ENCODE measurements around the gene G2E3. TPM values are rescaled to one million over a fixed set of nuclear protein-coding genes. Genes with fewer than 3 reads are reported as not detected.
A peak's percentile ranks its signal among the peaks of the same experiment; 100 is the strongest.

The G2E3 gene
- total RNA-seq, 2 experiments from 2014 or later: 37.8 to 37.9 TPM

DNA sequence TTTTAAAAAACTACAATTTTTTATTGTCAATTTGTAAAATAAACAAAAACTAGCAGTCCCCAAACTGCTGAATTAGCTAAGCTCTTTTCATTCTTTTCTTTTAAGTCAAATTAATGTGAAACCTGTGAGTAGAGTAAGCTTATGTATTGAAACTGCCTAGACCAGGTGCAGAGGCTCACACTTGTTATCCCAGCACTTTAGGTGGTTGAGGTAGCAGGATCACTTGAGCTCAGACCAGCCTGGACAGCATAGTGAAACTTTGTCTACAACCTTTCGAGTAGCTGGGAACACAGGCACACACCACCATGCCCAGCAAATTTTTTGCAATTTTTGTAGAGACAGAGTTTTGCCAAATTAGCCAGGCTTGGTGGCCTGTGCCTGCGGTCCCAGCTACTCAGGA lies 89.5 kb downstream of the G2E3 start:
- CTCF ChIA-PET: interaction anchor here (0.9 kb wide), 1 partner anchor 9 kb away, joined by 6 read pairs; no protein-coding TSS in a partner anchor
- POLR2A ChIA-PET: interaction anchor here (1.1 kb wide), 1 partner anchor 26 kb away, joined by 3 read pairs; the partner anchor contains the start of gene SCFD1
- Mint-ChIP-seq H3K27me3 (no peaks in the 10 kb centered on the region), H3K4me3 (no peak overlapping the region), H3K36me3 (ENCODE audit: low read depth) (peaks cover 52% of the 10 kb centered on the region), H3K27ac (no peak overlapping the region), H3K9me3 (no peaks in the 10 kb centered on the region), H3K4me1 (no peaks in the 10 kb centered on the region)
- no peak for DNase-seq

- Mint-ChIP-seq H3K27ac (no peak overlapping the region), H3K9me3 (no peaks in the 10 kb centered on the region), H3K36me3 (ENCODE audit: low read depth) (peaks cover 26% of the 10 kb centered on the region), H3K4me1 (no peaks in the 10 kb centered on the region), H3K27me3 (no peaks in the 10 kb centered on the region), H3K4me3 (no peak overlapping the region)
- ChIA-PET CTCF (no interaction called here), POLR2A (no interaction called here)
- DNase-seq: no peak
These were observed 93.0 kb downstream of the G2E3 start for GRCh38 chr14:30651937-30652336.

GRCh38 chr14:30655124-30655523 lies 96.2 kb downstream of the G2E3 start:
- Mint-ChIP-seq H3K9me3 (no peaks in the 10 kb centered on the region), H3K4me3 (no peak overlapping the region), H3K4me1 (no peaks in the 10 kb centered on the region), H3K27me3 (no peaks in the 10 kb centered on the region), H3K27ac (no peak overlapping the region), H3K36me3 (ENCODE audit: low read depth) (peaks cover 24% of the 10 kb centered on the region)
- no peak for DNase-seq
- POLR2A ChIA-PET: interaction anchor here (0.9 to 1.0 kb wide), 2 partner anchors 33 to 371 kb away, joined by 3 to 5 read pairs; partner anchors contain the start of genes SCFD1 and STRN3
- CTCF ChIA-PET: interaction anchor here (0.6 to 2.1 kb wide), 2 partner anchors 33 to 1375 kb away, joined by 3 to 6 read pairs; partner anchors contain the start of gene SCFD1

- no peaks in the 10 kb centered on the region for H3K4me1 Mint-ChIP-seq
- no peak for DNase-seq
- H3K27me3 Mint-ChIP-seq: no peaks in the 10 kb centered on the region
- no peaks in the 10 kb centered on the region for H3K9me3 Mint-ChIP-seq
- no peak overlapping the region for H3K4me3 Mint-ChIP-seq
- ChIA-PET CTCF (interaction anchor here (2.1 kb wide), 1 partner anchor 33 kb away, joined by 6 read pairs; the partner anchor contains the start of gene SCFD1), POLR2A (interaction anchor here (0.9 to 1.0 kb wide), 2 partner anchors 33 to 371 kb away, joined by 3 to 5 read pairs; partner anchors contain the start of genes SCFD1 and STRN3)
- no peak overlapping the region for H3K27ac Mint-ChIP-seq
- peaks cover 25% of the 10 kb centered on the region for H3K36me3 Mint-ChIP-seq (ENCODE audit: low read depth)
These were observed 96.7 kb downstream of the G2E3 start for GRCh38 chr14:30655658-30656057.

DNA sequence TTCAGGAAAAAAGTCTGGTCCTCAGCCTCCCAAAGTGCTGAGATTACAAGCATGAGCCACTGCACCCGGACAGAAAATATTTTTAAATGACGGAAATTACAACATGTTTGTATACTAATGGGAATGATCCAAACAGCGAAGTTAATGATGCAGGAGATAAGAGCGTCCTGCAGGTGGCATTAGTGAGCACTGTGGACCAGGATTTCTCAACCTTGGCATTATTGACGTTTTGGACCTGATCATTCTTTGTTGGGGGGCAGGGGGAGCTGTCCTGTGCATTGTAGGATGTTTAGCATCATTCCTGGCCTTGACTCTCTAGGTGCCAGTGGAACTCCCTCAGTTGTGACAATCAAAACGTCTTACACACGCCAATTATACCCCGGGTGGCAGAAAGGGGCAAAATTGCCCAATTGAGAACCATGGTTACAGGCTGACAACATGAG lies 97.3 kb downstream of the G2E3 start:
- Mint-ChIP-seq H3K27me3 (no peaks in the 10 kb centered on the region), H3K27ac (no peak overlapping the region), H3K9me3 (no peaks in the 10 kb centered on the region), H3K4me3 (no peak overlapping the region), H3K36me3 (ENCODE audit: low read depth) (peaks cover 23% of the 10 kb centered on the region), H3K4me1 (no peaks in the 10 kb centered on the region)
- DNase-seq: peak; percentile 18
- ChIA-PET POLR2A (no interaction called here), CTCF (interaction anchor here (0.7 to 1.0 kb wide), 4 partner anchors 22 to 67 kb away, joined by 3 read pairs; no protein-coding TSS in a partner anchor)

DNA sequence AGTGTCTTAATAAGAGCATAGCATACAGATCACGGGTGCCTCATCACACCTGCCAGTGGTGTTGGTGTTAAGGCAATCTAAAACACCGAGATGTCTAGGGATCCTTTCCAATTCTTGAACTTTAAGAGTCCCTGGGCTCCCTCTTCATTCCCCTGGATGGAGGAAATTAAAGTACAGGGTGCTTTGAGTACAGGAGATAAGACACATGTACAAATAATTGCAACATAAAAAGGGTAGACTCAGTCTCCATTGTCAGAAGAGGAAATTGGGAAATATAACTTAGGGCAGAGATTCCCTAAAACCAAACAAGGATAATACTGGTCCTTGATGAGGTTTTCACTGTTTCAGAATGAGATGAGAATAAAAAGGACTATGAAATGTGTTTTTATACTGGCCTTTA lies 98.1 kb downstream of the G2E3 start:
- H3K27ac Mint-ChIP-seq: no peak overlapping the region
- H3K4me1 Mint-ChIP-seq: no peaks in the 10 kb centered on the region
- ChIA-PET POLR2A (no interaction called here), CTCF (interaction anchor here (0.7 to 1.3 kb wide), 8 partner anchors 8 to 699 kb away, joined by 3 to 6 read pairs (median 3); no protein-coding TSS in a partner anchor)
- peaks cover 16% of the 10 kb centered on the region for H3K36me3 Mint-ChIP-seq (ENCODE audit: low read depth)
- H3K9me3 Mint-ChIP-seq: no peaks in the 10 kb centered on the region
- no peaks in the 10 kb centered on the region for H3K27me3 Mint-ChIP-seq
- H3K4me3 Mint-ChIP-seq: no peak overlapping the region
- no peak for DNase-seq

GRCh38 chr14:30657606-30658163 lies 98.7 kb downstream of the G2E3 start:
- CTCF ChIA-PET: interaction anchor here (0.8 to 1.3 kb wide), 5 partner anchors 9 to 698 kb away, joined by 3 to 6 read pairs (median 3); no protein-coding TSS in a partner anchor
- Mint-ChIP-seq H3K9me3 (no peaks in the 10 kb centered on the region), H3K27ac (no peak overlapping the region), H3K36me3 (ENCODE audit: low read depth) (peaks cover 21% of the 10 kb centered on the region), H3K27me3 (no peaks in the 10 kb centered on the region), H3K4me3 (no peak overlapping the region), H3K4me1 (no peaks in the 10 kb centered on the region)
- POLR2A ChIA-PET: no interaction called here
- DNase-seq: no peak

DNA sequence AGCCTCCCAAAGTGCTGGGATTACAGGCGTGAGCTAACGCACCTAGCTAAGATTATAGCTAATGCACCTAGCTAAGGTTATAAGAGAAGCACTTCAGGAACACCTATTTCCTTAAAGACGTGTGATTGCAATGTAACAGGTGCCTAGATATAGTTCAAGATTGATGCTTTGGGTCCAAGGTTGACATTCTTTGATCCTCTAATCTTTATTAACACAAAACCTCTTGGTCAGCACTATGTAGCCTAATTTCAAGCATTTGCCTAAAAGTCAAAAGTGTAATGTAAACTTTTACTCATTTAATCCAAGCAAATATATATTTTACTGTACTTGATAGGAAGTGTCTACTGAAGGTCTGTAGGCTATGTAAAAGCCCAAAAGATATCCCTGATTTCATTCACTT lies 99.7 kb downstream of the G2E3 start:
- CTCF ChIA-PET: interaction anchor here (1.3 kb wide), 1 partner anchor 10 kb away, joined by 6 read pairs; no protein-coding TSS in a partner anchor

GRCh38 chr14:30669594-30669993 lies 110.6 kb downstream of the G2E3 start:
- no peak for DNase-seq
- Mint-ChIP-seq H3K4me1 (peaks cover 14% of the 10 kb centered on the region), H3K4me3 (no peak overlapping the region), H3K27me3 (no peaks in the 10 kb centered on the region), H3K9me3 (peaks cover 9% of the 10 kb centered on the region), H3K36me3 (ENCODE audit: low read depth) (peaks cover 37% of the 10 kb centered on the region), H3K27ac (no peak overlapping the region)
- POLR2A ChIA-PET: no interaction called here
- CTCF ChIA-PET: no interaction called here

More for the DNA sequence above, 99.7 kb downstream of the G2E3 start:
- Mint-ChIP-seq H3K4me1 (no peaks in the 10 kb centered on the region), H3K4me3 (no peak overlapping the region), H3K36me3 (ENCODE audit: low read depth) (peaks cover 21% of the 10 kb centered on the region), H3K27ac (no peak overlapping the region), H3K9me3 (no peaks in the 10 kb centered on the region), H3K27me3 (no peaks in the 10 kb centered on the region)
- POLR2A ChIA-PET: no interaction called here
- DNase-seq: no peak

Other genes starting within 250 kb of the G2E3 start
- gene SCFD1, start 63.2 kb downstream of the G2E3 start, total RNA-seq: 10 to 100 TPM; 61.8 to 65.4 TPM

Data from activated CD4-positive, alpha-beta memory T cell treated with anti-CD3 and anti-CD28 coated beads, Interleukin-2, amount 10 ng/mL, durations not matched to agents 7 days and 5 days (primary cell).